Thyroid gland (tissue), 4 donors: ENCODE measurements around the gene SLC2A9.

ENCODE experiments used
- POLR2A ChIP-seq, 2 donors: fragments of 450-650 bp; IDR thresholded peaks; one replicate each; pipeline ENCODE4 v1.6.1; 2017; ENCODE audit warnings: antibody characterized with exemption in 2 of 2, mild to moderate bottlenecking in 2 of 2, moderate library complexity in 1 of 2
- TF ChIP-seq, protein P1 (sequence below), 6 experiments: fragments of 200-600 bp in 3 of 6; fragments of 450-650 bp in 3 of 6; sonication (generic) in 3 of 6; IDR thresholded peaks; one replicate each; pipeline ENCODE4 v1.5.1; 2016 to 2019; ENCODE audit warnings: antibody characterized with exemption in 6 of 6, mild to moderate bottlenecking in 2 of 6, inconsistent platforms in 1 of 6, moderate library complexity in 1 of 6

DNA sequence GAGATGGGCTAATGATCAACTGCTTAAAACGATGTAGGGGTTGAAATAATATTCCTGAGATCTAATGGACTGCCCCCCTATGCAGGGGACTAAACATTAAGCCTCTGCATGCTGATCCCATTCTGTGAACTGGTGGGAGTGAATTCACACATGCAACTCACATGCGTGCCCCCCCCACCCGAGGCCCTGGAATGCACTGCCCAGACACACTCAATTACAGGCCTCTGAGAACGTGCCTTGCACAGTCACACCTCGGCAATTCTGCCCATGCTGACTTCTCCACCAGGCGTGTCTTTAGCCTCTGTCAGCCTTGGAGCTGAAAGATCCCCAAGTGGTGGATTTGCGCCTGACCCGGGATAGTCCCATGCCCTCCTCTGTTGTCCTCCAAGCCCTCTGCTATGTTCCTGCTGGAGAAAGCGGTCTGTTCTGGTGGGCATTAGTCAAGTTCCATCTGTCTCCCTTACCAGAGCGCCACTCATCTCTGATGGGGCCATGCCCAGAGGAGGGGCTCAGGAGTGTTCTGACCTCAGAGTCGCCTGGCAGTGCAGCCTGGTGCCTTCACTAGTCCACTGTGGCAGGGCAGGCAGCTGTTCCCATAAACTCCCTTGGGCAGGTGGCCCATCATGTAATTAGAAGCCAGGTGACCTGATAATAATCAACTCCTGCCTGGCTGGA lies 153.4 kb downstream of the SLC2A9 start:
- TF ChIP-seq, protein P1, sequence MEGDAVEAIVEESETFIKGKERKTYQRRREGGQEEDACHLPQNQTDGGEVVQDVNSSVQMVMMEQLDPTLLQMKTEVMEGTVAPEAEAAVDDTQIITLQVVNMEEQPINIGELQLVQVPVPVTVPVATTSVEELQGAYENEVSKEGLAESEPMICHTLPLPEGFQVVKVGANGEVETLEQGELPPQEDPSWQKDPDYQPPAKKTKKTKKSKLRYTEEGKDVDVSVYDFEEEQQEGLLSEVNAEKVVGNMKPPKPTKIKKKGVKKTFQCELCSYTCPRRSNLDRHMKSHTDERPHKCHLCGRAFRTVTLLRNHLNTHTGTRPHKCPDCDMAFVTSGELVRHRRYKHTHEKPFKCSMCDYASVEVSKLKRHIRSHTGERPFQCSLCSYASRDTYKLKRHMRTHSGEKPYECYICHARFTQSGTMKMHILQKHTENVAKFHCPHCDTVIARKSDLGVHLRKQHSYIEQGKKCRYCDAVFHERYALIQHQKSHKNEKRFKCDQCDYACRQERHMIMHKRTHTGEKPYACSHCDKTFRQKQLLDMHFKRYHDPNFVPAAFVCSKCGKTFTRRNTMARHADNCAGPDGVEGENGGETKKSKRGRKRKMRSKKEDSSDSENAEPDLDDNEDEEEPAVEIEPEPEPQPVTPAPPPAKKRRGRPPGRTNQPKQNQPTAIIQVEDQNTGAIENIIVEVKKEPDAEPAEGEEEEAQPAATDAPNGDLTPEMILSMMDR (IDR thresholded peaks at IDR 0.05) = no peak
- no peak for TF ChIP-seq POLR2A (IDR thresholded peaks at IDR 0.05)
